ENCODE measurements around the gene NOL4L.

The NOL4L gene

DNA sequence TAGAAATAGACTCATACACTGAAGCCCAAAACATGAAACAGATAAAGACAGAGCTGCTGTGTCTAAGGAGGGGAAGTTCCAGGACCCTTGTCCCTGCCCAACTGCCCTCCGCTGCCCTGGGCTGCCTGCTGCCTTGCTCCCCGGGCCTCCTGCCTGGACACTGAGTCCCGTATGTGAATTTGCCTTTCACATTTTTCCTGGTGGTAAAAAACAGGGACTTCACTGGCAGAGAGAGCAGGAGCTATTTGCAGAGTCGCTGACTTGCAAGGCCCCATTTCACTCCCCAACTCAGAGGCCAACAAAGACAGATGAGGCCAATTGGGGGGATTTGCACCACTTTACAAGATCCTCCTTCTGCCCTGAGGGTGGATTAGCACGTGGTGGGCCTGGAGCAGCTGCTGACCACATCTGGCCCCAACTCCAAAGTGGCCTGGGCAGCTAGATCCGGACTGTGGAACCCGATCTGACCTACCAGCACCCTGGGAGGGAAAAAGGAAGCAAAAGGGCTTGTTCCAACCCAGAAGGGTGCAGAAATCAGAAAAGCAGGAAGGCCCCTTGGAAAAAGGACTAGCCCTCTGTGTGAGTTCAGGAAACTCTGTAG, 61.4 kb downstream of the NOL4L start:
- DNase-seq (ENCODE audit: low read depth): no peak

DNA sequence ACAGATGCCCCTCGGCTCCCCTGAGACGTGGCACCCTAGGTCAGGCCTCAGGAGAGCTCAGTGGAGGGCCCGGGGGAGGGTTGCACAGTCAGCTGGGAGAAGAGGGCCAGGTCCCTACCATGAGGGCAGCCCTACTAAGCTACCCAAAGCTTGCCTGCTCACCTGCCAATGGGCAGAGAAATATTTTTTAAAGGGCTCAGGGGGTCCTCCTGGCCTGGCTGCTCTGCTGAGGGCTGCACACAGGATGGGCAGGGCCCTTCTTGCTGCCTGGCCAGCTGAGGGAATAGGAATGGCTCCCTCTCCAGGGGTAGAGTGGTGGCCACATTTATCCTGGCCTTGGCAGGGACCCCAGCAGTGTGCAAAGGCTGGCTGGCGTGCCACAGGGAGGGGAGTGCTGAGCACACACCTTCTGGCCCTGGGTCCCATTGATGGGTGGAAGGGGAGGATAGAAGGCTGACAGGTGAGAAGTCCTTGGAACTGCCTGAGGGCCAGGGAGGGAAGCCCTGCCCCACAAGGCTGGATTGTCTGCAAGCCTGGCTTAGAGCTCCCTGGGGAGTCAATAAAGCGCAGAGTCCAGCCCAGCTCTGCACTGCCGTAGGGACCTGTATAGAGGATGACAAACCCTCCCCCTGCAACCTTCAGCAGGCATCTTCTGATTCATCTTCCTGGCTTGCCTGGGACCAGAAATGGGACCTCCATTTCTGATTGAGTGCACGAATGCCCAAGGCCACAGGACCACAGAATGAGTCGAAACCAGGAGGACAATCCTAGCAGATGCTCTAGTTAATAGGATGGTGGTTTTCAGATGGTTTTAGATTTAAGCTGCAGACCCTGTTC, 62.1 kb downstream of the NOL4L start:
- no peak for DNase-seq (ENCODE audit: low read depth)

GRCh38 chr20:32522526-32522775, 62.7 kb downstream of the NOL4L start:
- no peak for DNase-seq (ENCODE audit: low read depth)

GRCh38 chr20:32521780-32522525, 63.2 kb downstream of the NOL4L start:
- DNase-seq (ENCODE audit: low read depth): no peak

DNA sequence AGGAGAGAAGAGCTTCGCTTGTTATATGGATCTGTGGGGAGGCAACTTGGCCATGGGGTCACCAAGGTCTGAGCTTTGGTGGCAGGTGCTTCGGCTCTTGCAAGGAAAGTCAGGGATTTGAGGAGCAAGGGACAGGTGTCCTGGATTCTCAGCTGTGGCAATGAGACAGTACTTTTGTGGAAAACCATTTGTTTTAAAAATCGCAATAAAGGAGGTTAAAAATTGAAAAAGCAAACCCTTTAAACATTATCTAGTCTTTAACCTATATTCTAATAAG, 64.3 kb downstream of the NOL4L start:
- DNase-seq (ENCODE audit: low read depth): no peak

DNA sequence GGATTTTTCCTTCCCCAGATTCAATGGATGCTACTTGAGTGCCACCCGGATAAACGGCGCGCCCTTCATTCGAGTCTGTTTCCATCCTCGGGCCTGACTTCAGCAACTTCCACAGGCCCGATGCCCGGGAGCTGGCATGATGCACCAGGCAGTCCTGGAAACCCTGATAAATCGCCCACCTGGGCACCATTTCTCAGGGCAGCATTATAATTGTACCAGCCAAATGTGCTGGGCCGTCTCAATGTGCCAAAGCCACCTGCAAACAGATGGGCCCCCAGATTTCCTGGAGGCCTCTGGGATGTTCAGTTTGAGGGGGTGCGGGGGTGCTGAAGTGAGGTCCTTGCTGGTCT, 65.8 kb downstream of the NOL4L start:
- no peak for DNase-seq (ENCODE audit: low read depth)

DNA sequence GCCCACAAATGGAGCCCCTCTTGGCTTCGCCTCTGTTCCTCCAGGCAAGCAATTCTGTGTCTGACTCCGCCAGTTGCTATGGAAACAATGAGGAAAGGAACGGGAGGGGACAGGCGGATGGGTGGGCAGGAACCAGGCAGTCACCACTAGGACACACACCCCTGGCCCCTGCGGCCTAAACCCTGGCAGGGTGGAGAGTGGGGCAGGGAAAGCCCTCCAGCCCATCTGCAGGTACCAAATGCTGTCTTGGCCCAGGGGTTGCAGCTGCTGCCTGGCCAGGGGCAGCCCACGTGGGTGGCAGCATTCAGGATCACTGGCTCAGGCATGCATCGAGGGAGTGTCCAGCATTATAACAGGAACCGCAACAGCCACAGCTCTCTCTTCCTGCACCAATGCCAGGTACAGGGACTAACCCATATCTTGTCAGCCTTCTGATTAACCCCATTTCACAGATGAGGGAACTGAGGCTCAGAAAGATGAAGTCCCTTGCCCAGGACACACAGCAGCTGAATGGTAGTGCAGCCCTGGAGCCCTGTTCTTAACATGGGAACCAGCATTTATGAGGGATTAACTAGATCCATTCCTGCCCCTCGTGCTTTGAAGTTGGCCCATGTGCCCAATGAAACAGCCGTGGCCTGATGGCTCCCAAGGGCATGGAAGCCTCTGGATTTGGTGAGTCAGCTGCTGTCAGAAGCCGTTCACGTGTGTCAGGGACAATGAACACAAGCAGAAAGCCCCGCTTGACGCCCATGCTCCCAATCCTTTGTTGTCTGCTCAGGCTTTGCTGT, 66.3 kb downstream of the NOL4L start:
- no peak for DNase-seq (ENCODE audit: low read depth)

DNA sequence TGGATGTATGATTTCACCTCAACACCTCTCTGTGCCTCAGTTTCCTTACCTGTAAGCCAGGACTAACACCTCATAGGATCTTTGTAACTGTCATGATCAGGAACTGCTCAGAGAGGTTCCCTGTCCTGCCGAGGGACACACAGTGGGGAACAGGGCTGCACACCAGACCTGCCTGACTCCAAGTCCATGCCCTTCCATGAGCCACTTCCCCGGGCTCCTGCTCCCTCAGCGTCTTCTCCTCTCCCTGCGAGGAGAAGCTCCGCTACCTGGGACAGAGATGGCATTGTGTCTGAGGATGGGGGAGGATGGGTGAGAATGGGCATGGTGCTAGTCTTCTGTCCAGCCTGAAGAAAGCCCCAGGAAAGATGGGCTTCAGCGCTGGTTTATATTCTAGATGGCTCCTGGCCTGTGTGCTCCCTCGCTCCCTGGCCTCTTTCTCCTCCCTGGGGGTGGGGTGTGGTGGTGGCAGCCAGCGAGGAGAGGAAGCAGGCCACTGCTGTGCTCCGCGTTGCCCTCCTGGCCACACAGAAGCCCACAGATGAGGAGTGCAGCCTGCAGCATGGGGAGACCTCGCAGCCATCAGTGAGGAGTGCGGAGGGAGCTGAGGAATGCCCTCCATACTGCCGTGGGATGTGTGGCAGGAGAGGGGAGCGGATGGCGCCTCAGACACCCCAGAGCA, 67.1 kb downstream of the NOL4L start:
- DNase-seq (ENCODE audit: low read depth): no peak

DNA sequence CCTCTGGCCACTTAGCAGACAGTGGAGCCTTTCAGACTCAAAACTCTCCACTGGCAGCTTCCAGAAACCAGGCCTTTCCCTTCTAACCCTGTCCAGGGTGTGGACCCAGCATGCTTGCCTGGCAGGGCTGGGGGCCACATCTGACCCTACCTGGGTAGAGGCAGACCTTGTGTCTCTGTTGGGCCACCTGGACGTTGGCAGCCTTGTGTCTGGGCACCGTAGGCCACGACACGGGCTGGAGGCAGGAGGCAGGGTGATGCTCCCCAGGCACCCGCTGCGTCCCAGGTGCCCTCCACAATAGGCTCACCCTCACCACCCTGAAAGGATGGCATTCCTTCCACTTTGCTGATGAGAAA, 67.6 kb downstream of the NOL4L start:
- no peak for DNase-seq (ENCODE audit: low read depth)

DNA sequence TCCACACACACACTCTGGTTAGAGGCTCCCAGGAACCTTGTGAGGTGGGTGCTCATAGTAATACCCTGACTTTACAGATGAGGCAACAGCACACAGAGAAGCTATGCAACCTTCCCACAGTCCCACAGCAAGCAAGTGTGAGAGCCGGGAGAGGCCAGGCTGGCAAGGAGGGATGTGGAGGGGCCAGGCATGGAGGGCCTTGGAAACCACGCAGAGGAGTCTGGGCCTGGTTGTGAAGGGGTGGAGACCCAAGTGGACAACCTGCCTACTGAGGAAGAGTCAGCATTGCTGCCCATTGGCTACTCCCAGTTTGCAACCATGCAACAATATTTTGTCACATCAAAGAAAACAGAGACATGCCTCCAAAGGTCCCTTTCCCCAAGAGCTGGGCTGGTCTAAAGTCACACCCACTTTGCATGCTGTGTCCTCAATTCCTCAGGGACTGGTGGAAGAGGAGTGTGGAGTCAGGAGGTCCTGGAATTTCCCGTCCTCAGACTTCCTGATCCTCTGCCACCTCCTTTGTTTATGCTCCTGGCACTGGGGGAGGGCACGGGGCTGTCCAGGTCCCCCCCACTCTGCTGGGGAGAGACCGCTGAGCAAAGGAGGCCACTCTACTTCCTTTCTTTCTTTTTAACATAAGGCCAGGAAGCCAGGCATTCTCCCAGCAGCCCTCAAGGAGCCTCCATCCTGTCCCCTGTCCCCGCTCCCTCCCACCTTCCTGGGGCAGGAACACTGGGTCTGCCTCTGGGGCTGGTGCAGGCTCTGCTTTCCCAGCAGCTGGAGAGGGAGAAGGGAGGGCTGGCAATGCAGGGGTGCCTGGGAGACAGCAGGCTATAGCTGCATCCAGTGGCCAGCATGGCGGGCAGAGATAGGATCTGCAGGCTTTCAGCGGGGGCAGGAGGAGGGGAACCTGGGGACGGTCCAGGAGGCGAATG, 68.3 kb downstream of the NOL4L start:
- DNase-seq (ENCODE audit: low read depth): no peak

DNA sequence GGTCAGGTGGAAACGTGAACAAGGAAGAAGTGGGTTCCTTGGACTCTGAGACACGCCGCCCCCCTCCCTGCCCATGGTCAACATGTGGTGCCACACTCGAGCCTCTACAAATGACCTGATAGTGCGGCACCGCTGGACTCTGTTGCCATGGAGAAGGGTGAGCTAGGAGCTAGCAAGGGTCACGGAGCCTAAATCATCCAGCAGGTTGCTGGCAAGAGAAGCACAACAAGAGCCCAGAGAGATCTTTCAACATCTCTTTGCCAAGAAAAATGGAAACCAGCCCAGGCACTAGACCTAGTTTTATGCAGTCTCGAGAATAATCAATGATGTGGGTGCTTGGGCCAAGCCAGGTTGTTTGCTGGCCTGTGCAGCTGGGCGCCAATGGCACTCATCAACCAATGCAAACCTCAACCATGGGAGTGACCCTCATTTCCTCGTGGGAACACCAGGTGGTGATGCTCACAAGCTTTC, 69.5 kb downstream of the NOL4L start:
- no peak for DNase-seq (ENCODE audit: low read depth)

- DNase-seq (ENCODE audit: low read depth): no peak
Measured at GRCh38 chr20:32514760-32515159, 70.4 kb downstream of the NOL4L start.

DNA sequence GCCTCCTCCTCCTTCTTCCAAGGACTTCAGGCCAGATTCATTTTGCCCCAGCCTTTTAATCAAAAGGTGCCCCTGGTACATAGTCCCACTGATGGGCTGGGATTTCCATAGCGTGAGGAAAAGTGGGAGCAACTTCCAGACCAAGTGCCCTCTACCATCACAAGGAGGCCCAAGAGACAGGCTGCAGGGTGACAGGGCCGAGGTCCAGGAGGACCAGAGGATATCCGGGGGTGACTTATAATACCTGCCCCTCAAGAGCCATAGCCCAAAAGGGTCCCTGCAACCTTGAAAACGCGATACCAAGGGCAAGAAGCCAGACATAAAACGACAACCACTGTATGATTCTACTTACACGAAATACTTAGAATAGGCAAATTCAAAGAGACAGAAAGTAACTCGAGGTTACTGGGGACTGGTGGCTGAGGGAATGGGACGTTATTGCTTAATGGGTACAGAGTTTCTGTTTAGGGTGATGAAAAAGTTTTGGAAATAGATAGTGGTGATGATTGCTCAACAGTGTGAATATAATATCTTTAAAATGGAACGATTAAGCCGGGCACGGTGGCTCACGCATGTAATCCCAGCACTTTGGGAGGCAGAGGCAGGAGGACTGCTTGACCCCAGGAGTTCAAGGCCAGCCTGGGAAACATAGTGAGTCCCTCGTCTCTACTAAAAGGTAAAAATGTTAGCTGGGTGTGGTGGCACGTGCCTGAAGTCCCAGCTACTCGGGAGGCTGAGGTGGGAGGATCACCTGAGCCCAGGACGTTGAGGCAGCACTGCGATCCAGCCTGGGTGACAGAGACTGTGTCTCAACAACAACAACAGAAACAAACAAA, 71.9 kb downstream of the NOL4L start:
- DNase-seq (ENCODE audit: low read depth): no peak

- no peak for DNase-seq (ENCODE audit: low read depth)
Measured at GRCh38 chr20:32512047-32512385, 73.1 kb downstream of the NOL4L start.

- DNase-seq (ENCODE audit: low read depth): no peak
Measured at GRCh38 chr20:32511358-32512046, 73.6 kb downstream of the NOL4L start.

DNA sequence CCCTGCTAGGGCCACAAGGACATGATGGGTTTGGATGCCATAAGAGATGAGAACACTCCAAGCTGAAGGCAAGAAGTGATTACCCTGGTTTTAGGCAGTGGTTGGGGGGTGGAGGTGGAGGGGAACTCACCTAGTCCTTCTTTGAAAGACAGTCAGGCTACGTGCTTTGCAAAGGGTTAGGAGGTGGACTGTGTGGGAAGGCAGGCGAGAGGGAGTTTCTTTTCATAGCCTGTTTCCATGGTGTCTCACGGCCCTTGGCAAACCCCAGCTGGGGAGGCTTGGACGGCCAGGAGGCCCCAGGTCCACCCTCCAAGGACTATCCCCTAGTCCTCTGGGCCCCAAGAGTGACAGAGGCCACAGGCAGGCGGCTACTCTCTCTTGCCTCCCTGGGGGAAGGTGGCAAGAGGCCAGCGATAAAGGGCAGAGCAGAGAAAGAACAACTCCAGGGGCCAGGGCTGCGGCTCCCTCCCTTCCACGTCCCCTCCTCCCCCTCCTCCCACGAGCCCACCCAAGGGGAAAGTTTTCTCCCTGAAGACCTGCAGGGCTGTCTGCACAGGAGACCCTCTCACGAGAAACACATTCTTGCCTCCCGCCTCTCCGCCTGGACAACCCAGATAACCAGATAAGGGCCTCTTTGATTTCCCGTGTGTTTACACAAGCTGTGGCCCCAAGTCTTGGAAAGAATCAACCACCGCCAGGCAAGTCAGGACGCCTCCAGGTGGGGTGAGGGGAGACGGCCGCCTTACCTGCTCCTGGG, 74.4 kb downstream of the NOL4L start:
- no peak for DNase-seq (ENCODE audit: low read depth)

GRCh38 chr20:32510120-32510600, 75.0 kb downstream of the NOL4L start:
- DNase-seq (ENCODE audit: low read depth): no peak

DNA sequence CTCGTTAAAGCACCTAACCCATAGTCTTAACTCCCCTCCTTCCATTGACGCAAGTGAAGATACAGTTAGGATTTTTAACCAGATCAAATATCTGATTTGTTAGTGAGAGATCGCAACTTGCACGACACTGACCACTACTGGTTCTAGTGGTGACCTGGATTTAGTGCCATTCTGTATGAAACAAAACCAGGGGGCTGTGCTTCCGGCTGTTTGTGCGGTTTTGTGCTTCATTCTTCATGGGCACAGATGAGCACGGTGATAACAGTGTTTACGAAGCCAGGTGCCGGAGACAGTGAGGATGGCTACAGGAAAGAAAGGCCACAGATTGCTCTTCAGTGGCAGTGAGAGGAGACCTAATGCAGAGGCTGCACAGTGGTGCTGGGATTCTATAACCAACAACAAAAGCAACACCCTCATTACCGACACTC, 75.5 kb downstream of the NOL4L start:
- peak; percentile 56 for DNase-seq (ENCODE audit: low read depth)

DNA sequence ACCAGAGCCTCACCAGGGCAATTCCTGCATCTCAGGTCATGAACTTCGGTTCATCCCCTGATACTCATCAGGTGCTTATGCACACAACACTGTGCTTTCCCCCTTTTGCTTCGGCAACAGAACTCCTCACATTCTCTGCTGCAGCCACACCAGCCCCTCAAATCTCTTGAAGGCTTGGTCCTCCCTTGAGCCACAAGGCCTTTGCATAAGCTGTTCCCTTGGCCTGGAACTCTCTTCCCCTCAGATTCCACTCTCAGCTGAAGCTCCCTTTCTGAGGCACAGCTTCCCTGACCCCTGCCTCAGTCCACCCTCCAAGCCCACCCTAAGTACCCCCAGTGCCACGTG, 76.4 kb downstream of the NOL4L start:
- no peak for DNase-seq (ENCODE audit: low read depth)
